Suprapubic skin (tissue), 3 donors: ENCODE measurements around the gene ATP1B4.

Experiments
- CTCF ChIP-seq, 2 donors: fragments of 200-600 bp in 1 of 2; fragments of 450-650 bp in 1 of 2; sonication (generic) in 1 of 2; IDR thresholded peaks; one replicate each; pipeline ENCODE4 v1.5.1; 2016 to 2019; ENCODE audit warnings: antibody characterized with exemption in 2 of 2, mild to moderate bottlenecking in 1 of 2, moderate library complexity in 1 of 2
- POLR2AphosphoS5 ChIP-seq, 3 donors: sonication (generic); formaldehyde crosslinking; IDR thresholded peaks; one replicate each; pipeline ENCODE4 v1.6.1; 2017; ENCODE audit warnings: antibody characterized with exemption in 3 of 3

- peak in 1 of 2 donors; percentile 5 for TF ChIP-seq CTCF (IDR thresholded peaks at IDR 0.05)
- TF ChIP-seq POLR2AphosphoS5 (IDR thresholded peaks at IDR 0.05), result no peak
These were observed 18.8 kb downstream of the ATP1B4 start for GRCh38 chrX:120380699-120381098.
